Stomach (tissue), 9 donors: ENCODE measurements around the gene MTG1. TPM values are rescaled to one million over a fixed set of nuclear protein-coding genes. Genes with fewer than 3 reads are reported as not detected.

Experiments used
- DNase-seq, 2 donors: peaks; one replicate each; pipeline versions ENCODE4 v3.0.0 to v3.0.0-alpha.2; 2013 to 2019
- H3K27ac ChIP-seq, 5 donors: fragments of 200-600 bp in 4 of 5; sonication (generic) in 4 of 5; one replicate each; pipeline ENCODE4 v1.5.1; 2013 to 2019; ENCODE audit warnings: mild to moderate bottlenecking in 1 of 5, moderate library complexity in 1 of 5
- H3K27me3 ChIP-seq, 3 donors: fragments of 200-600 bp; sonication (generic); one replicate each; pipeline ENCODE4 v1.5.1; 2017 to 2019; ENCODE audit warnings: mixed run types in 1 of 3
- H3K36me3 ChIP-seq, 4 donors: fragments of 200-600 bp; sonication (generic); 1 replicate in 3 of 4; 2 replicates in 1 of 4; pipeline ENCODE4 v1.5.1; 2016 to 2019
- H3K4me1 ChIP-seq, 4 donors: fragments of 200-600 bp; sonication (generic); one replicate each; pipeline ENCODE4 v1.5.1; 2016 to 2019
- H3K4me3 ChIP-seq, 4 donors: fragments of 200-600 bp; sonication (generic) in 3 of 4; one replicate each; pipeline ENCODE4 v1.5.1; 2016 to 2019; ENCODE audit warnings: mild to moderate bottlenecking in 1 of 4
- H3K9me3 ChIP-seq, 4 donors: fragments of 200-600 bp; sonication (generic); one replicate each; pipeline ENCODE4 v1.5.1; 2016 to 2019
- EP300 ChIP-seq: sonication (generic); formaldehyde crosslinking; IDR thresholded peaks from one replicate; pipeline ENCODE4 v1.6.1; 2017; ENCODE audit warnings: antibody characterized with exemption
- POLR2A ChIP-seq, 4 donors: fragments of 450-650 bp; IDR thresholded peaks; one replicate each; pipeline ENCODE4 v1.6.1; 2016; ENCODE audit warnings: antibody characterized with exemption in 4 of 4, control low read depth in 2 of 4, mild to moderate bottlenecking in 1 of 4, moderate library complexity in 1 of 4
- POLR2AphosphoS5 ChIP-seq, 3 donors: sonication (generic); formaldehyde crosslinking; IDR thresholded peaks; one replicate each; pipeline ENCODE4 v1.6.1; 2016; ENCODE audit warnings: antibody characterized with exemption in 3 of 3
- WGBS, 5 donors: extraction: QIAGEN DNeasy Blood & Tissue Kit in 3 of 5; methylation state at CpG; one replicate each; pipeline versions ENCODE4 v1.1.5 to v1.1.7; 2013 to 2018; 5-methylcytosine and 5-hydroxymethylcytosine counted together
- intact Hi-C: fragments of 100-400 bp; cut with DNase I; formaldehyde crosslinking; loops from one replicate; pipeline ENCODE4 v1.15.1; 2023; ENCODE audit warnings: low total_unique reads
- polyA plus RNA-seq, 3 donors: library from polyadenylated mRNA; stranded (reverse); fragments of 200-250 nt; gene quantifications; one replicate each; pipeline ENCODE4 v1.2.3, GENCODE V29; 2013
- total RNA-seq, 5 donors: library from RNA; depleted of rRNA; stranded (reverse); fragments of >200 nt; gene quantifications; one replicate each; pipeline versions ENCODE4 v1.1.0 to v1.2.3, GENCODE V29; 2014 to 2016
- TF ChIP-seq, protein P1 (sequence below), 7 experiments: fragments of 450-650 bp in 4 of 7; fragments of 200-600 bp in 3 of 7; sonication (generic) in 3 of 7; IDR thresholded peaks; one replicate each; pipeline ENCODE4 v1.5.1; 2016 to 2019; ENCODE audit warnings: antibody characterized with exemption in 7 of 7, control low read depth in 2 of 7, mild to moderate bottlenecking in 1 of 7
- donor health status: healthy with polysubstance abuse.
- donor health status: Bipolar disorder and iron deficiency.
- donor health status: healthy.

The MTG1 gene
- total and polyA plus RNA-seq, 8 donors: 36.7 to 177 (median 52.9) TPM

DNA sequence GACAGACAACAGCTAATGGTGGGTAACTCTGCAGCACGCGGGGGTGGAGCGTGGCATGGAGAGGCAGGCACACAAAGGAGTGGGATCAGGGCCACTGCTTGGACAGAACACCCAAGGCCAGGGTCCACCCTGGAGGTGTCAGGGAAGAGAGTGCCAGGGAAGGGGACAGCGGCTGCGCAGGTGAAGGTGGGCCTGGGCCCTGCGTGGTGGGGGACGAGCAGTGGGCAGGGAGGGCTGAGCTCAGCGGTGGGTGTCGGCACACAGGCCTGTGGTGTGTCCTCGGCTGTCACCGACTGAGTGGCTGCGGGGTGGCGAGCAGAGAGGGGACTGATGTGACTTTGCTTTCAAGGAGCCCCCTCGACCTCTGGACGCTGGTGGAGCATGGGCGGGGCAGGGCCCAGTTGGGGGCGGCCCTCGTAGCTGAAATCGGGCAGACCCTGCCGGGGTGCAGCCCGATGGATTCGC lies 51.3 kb downstream of the MTG1 start:
- Histone ChIP-seq H3K27me3 (no peaks in the 10 kb centered on the region), H3K4me1 (no peaks in the 10 kb centered on the region), H3K36me3 (no peaks in the 10 kb centered on the region), H3K4me3 (no peak overlapping the region), H3K9me3 (peaks cover 19 to 45% (median 38%) of the 10 kb centered on the region in 4 donors), H3K27ac (no peak overlapping the region)
- 86 to 92% (median 89%) methylated on average over 17 to 22 of the region's 22 CpGs for WGBS, 5 donors
- DNase-seq: peak in 1 of 2 donors; percentile 23
- intact Hi-C loops: no loop called here
- TF ChIP-seq POLR2AphosphoS5 (IDR thresholded peaks at IDR 0.05): no peak

DNA sequence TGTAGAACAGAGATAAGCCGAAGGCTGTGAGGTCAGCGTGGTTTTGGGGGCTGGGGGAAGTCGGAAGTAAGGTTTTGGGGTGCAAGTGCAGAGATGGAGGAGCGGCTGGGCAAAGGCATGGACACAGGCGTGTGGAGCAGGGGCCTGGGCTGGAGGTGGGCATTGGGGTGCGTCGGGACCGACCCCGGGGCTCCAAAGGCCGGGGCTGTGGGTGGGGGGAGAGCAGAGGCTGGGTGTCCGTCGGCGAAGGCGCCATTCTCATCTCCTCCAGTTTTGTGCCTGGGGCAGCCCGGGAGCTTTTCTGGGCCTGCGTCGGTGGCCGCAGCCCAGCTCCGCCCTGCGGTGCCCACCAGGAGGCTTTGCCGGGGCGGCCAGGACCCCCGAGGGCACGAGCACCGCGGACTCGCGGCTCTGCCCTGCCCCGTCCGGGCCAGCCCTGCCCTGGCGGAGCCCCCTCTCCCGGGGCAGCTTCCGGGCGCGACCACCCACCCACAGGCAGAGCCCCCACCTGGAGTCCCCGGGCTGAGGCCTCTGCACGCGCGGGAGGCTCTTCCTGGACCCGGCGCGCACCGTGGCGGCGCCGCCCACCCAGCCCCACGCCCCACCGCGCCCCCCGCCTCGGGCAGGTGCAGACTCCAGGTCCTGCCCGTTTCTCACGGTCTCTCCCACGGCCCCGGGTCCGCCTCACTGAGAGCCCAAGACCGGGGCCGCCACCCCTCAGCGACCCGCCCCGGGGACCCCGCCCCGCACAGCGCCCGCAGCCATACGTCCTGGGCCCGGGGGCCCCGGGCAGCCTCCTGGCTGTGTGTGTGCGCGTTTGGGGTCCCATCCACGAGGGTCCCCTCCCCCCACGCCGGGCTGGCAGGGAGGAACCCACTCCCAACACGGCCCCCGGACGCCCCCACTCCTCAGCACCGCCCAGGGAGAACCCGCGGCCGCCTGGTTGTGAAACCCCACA lies 52.1 kb downstream of the MTG1 start:
- DNase-seq: peak in 1 of 2 donors; percentile 22
- no peak overlapping the region for H3K4me3 ChIP-seq
- TF ChIP-seq, protein P1, sequence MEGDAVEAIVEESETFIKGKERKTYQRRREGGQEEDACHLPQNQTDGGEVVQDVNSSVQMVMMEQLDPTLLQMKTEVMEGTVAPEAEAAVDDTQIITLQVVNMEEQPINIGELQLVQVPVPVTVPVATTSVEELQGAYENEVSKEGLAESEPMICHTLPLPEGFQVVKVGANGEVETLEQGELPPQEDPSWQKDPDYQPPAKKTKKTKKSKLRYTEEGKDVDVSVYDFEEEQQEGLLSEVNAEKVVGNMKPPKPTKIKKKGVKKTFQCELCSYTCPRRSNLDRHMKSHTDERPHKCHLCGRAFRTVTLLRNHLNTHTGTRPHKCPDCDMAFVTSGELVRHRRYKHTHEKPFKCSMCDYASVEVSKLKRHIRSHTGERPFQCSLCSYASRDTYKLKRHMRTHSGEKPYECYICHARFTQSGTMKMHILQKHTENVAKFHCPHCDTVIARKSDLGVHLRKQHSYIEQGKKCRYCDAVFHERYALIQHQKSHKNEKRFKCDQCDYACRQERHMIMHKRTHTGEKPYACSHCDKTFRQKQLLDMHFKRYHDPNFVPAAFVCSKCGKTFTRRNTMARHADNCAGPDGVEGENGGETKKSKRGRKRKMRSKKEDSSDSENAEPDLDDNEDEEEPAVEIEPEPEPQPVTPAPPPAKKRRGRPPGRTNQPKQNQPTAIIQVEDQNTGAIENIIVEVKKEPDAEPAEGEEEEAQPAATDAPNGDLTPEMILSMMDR (IDR thresholded peaks at IDR 0.05): no peak
- TF ChIP-seq POLR2AphosphoS5 (IDR thresholded peaks at IDR 0.05) (no peak), POLR2A (IDR thresholded peaks at IDR 0.05) (no peak), EP300 (no peak)
- no peaks in the 10 kb centered on the region for H3K36me3 ChIP-seq
- WGBS, 5 donors: 55 to 62% (median 60%) methylated on average over 29 to 80 of the region's 80 CpGs
- H3K27me3 ChIP-seq: no peaks in the 10 kb centered on the region
- no peak overlapping the region for H3K27ac ChIP-seq
- H3K9me3 ChIP-seq: peaks cover 19 to 45% (median 38%) of the 10 kb centered on the region in 4 donors
- intact Hi-C loops: no loop called here
- H3K4me1 ChIP-seq: no peaks in the 10 kb centered on the region

DNA sequence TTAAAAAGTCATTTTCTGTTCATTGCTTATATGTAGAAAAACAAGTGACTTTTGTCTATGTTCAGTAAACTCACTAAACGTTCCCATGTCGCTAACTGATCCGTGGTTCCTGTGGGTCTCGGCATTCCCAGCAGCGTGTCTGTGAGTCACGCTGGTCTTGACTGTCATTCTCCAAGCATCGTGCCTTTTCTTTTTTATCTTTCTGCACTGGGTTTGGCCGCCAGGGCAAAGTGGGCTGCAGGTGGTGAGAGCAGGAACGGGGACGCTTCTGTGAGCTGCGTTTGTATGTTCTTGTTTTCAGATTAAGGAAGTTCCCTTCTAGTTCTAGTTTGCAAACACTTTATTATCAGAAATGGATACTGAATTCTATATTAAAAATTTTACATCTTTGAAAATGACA lies 53.0 kb downstream of the MTG1 start:
- no peaks in the 10 kb centered on the region for H3K27me3 ChIP-seq
- peaks cover 19 to 45% (median 38%) of the 10 kb centered on the region in 4 donors for H3K9me3 ChIP-seq
- no peak overlapping the region for H3K4me3 ChIP-seq
- 82 to 88% (median 85%) methylated on average over 11 of the region's 11 CpGs for WGBS, 5 donors
- DNase-seq: no peak
- intact Hi-C loops: no loop called here
- no peaks in the 10 kb centered on the region for H3K4me1 ChIP-seq
- no peaks in the 10 kb centered on the region for H3K36me3 ChIP-seq
- H3K27ac ChIP-seq: no peak overlapping the region
- TF ChIP-seq POLR2AphosphoS5 (IDR thresholded peaks at IDR 0.05) (no peak), POLR2A (IDR thresholded peaks at IDR 0.05) (no peak), EP300 (no peak)
- TF ChIP-seq, protein P1 (IDR thresholded peaks at IDR 0.05): no peak

DNA sequence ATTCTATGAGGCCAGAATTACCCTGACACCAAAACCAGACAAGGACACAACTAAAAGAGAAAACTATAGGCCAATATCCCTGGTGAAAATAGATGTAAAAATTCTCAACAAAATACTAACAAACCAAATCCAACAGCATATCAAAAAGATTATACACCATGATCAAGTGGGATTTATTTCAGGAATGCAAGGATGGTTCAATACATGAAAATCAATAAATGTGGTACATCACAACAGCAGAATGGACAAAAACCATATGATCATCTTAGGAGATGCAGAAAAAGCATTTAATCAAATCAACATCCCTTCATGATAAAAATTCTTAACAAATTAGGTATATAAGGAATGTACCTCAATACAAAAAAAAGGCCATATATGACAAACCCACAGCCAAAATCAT lies 54.2 kb downstream of the MTG1 start:
- intact Hi-C loops: no loop called here

More for the DNA sequence above, 54.2 kb downstream of the MTG1 start:
- Histone ChIP-seq H3K9me3 (peaks cover 19 to 45% (median 38%) of the 10 kb centered on the region in 4 donors), H3K4me3 (no peak overlapping the region), H3K27ac (no peak overlapping the region), H3K4me1 (no peaks in the 10 kb centered on the region), H3K27me3 (no peaks in the 10 kb centered on the region), H3K36me3 (no peaks in the 10 kb centered on the region)
- DNase-seq: no peak
- TF ChIP-seq EP300 (no peak), POLR2A (IDR thresholded peaks at IDR 0.05) (no peak), POLR2AphosphoS5 (IDR thresholded peaks at IDR 0.05) (no peak)
- TF ChIP-seq, protein P1 (IDR thresholded peaks at IDR 0.05): no peak
